ENCODE results near the gene PRSS35.
"Not testable (repeated sequence)": the region's sequence is repeated elsewhere in the genome, so short reads cannot be mapped to it uniquely, and the experiment has no call there.

DNA sequence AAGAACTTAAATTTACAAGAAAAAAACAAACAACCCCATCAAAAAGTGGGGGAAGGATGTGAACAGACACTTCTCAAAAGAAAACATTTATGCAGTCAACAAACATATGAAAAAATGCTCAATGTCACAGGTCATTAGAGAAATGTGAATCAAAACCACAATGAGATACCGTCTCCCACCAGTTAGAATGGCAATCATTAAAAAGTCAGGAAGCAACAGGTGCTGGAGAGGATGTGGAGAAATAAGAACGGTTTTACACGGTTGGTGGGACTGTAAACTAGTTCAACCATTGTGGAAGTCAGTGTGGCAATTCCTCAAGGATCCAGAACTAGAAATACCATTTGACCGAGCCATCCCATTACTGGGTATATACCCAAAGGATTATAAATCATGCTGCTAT is 39.4 kb downstream of the PRSS35 start:
- TF ChIP-seq, protein P1, sequence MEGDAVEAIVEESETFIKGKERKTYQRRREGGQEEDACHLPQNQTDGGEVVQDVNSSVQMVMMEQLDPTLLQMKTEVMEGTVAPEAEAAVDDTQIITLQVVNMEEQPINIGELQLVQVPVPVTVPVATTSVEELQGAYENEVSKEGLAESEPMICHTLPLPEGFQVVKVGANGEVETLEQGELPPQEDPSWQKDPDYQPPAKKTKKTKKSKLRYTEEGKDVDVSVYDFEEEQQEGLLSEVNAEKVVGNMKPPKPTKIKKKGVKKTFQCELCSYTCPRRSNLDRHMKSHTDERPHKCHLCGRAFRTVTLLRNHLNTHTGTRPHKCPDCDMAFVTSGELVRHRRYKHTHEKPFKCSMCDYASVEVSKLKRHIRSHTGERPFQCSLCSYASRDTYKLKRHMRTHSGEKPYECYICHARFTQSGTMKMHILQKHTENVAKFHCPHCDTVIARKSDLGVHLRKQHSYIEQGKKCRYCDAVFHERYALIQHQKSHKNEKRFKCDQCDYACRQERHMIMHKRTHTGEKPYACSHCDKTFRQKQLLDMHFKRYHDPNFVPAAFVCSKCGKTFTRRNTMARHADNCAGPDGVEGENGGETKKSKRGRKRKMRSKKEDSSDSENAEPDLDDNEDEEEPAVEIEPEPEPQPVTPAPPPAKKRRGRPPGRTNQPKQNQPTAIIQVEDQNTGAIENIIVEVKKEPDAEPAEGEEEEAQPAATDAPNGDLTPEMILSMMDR (IDR thresholded peaks at IDR 0.05): not testable (repeated sequence)
- not testable (repeated sequence) for TF ChIP-seq POLR2A (IDR thresholded peaks at IDR 0.05)
